OCI-LY3 (cell line): Measurements from ENCODE around the gene CATSPERE.

Source experiments
- EZH2phosphoT487 ChIP-seq: fragments of 200-600 bp; shearing (Covaris generic); IDR thresholded peaks from 2 replicates; pipeline ENCODE4 v1.6.1; 2018; ENCODE audit warnings: antibody characterized with exemption, mixed run types, low read depth
- TF ChIP-seq, protein P1 (sequence below): fragments of 200-600, 300-600 bp; sonication (generic); IDR thresholded peaks from 2 replicates; pipeline ENCODE4 v1.5.1; 2014; ENCODE audit warnings: antibody characterized with exemption, low read length, low read depth

DNA sequence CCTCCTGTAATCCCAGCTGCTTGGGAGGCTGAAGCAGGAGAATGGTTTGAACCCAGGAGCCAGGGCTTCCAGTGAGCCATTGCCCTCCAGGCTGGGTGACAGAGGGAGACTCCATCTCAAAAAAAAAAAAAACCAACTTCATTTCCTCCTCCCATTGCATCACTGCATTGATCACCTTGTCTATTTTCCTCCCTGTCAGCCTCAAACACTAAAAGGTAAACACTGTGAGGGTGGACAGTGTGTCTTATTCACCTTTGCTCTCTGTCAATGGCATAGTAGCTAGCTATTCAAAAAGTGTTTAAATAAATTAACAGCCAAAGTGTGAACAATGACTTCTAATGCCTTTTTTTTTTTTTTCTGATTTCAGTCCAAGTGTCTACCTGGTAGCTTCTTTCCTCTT, 178.5 kb downstream of the CATSPERE start:
- TF ChIP-seq, protein P1, sequence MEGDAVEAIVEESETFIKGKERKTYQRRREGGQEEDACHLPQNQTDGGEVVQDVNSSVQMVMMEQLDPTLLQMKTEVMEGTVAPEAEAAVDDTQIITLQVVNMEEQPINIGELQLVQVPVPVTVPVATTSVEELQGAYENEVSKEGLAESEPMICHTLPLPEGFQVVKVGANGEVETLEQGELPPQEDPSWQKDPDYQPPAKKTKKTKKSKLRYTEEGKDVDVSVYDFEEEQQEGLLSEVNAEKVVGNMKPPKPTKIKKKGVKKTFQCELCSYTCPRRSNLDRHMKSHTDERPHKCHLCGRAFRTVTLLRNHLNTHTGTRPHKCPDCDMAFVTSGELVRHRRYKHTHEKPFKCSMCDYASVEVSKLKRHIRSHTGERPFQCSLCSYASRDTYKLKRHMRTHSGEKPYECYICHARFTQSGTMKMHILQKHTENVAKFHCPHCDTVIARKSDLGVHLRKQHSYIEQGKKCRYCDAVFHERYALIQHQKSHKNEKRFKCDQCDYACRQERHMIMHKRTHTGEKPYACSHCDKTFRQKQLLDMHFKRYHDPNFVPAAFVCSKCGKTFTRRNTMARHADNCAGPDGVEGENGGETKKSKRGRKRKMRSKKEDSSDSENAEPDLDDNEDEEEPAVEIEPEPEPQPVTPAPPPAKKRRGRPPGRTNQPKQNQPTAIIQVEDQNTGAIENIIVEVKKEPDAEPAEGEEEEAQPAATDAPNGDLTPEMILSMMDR = no peak
- no peak for TF ChIP-seq EZH2phosphoT487
